Neural cell (in vitro differentiated cells): Measurements from ENCODE around the gene CYB5R2. TPM values are rescaled to one million over a fixed set of nuclear protein-coding genes. Genes with fewer than 3 reads are reported as not detected.

Experiments
- H2AFZ ChIP-seq: fragments of 200-600, 300-800 bp; sonication (generic), shearing (Covaris generic); 2 replicates; pipeline ENCODE4 v1.6.0; 2014; ENCODE audit warnings: low read depth, mild to moderate bottlenecking, antibody characterized with exemption, low read length, moderate library complexity
- H3F3A ChIP-seq: fragments of 200-600 bp; shearing (Covaris generic); 2 replicates; pipeline ENCODE4 v1.6.1; 2016; ENCODE audit warnings: mild to moderate bottlenecking, moderate library complexity, mixed read lengths, antibody characterized with exemption, low read length; ENCODE audit not compliant: insufficient read depth, poor library complexity, severe bottlenecking
- H3K27ac ChIP-seq: fragments of 200-600, 300-800 bp; sonication (generic), shearing (Covaris generic); 2 replicates; pipeline ENCODE4 v1.5.1; 2014; ENCODE audit warnings: mild to moderate bottlenecking, low read length, moderate library complexity
- H3K27me3 ChIP-seq: fragments of 300-800, 200-600 bp; sonication (generic), shearing (Covaris generic); 2 replicates; pipeline ENCODE4 v1.6.0; 2014; ENCODE audit warnings: mild to moderate bottlenecking, low read depth, low read length, moderate library complexity; ENCODE audit not compliant: insufficient read depth
- H3K36me3 ChIP-seq: fragments of 300-800, 200-600 bp; sonication (generic), shearing (Covaris generic); 2 replicates; pipeline ENCODE4 v1.5.1; 2014; ENCODE audit warnings: mild to moderate bottlenecking, antibody characterized with exemption, low read length, moderate library complexity; ENCODE audit not compliant: insufficient read depth
- H3K4me2 ChIP-seq: fragments of 300-800, 200-600 bp; sonication (generic), shearing (Covaris generic); 2 replicates; pipeline ENCODE4 v1.6.0; 2014; ENCODE audit warnings: mild to moderate bottlenecking, low read length
- H3K4me3 ChIP-seq: fragments of 300-800, 200-600 bp; sonication (generic), shearing (Covaris generic); 2 replicates; pipeline ENCODE4 v1.5.1; 2014; ENCODE audit warnings: mild to moderate bottlenecking, low read length, moderate library complexity
- H3K79me2 ChIP-seq: fragments of 200-600 bp; shearing (Covaris generic); replicated peaks from 2 replicates; pipeline ENCODE4 v1.6.0; 2014; ENCODE audit warnings: mild to moderate bottlenecking, low read length, moderate library complexity; ENCODE audit not compliant: insufficient read depth
- H3K9ac ChIP-seq: fragments of 300-800, 200-600 bp; sonication (generic), shearing (Covaris generic); 2 replicates; pipeline ENCODE4 v1.6.1; 2016; ENCODE audit warnings: mild to moderate bottlenecking, low read length, mixed read lengths
- H3K9me2 ChIP-seq: fragments of 200-600 bp; shearing (Covaris generic); 2 replicates; pipeline ENCODE4 v1.6.1; 2016; ENCODE audit warnings: mild to moderate bottlenecking, low read length, mixed read lengths; ENCODE audit not compliant: insufficient read depth
- H3K9me3 ChIP-seq: fragments of 200-600, 300-800 bp; sonication (generic), shearing (Covaris generic); 2 replicates; pipeline ENCODE4 v1.6.1; 2016; ENCODE audit warnings: mild to moderate bottlenecking, mixed run types, low read length, moderate library complexity, mixed read lengths
- H4K20me1 ChIP-seq: fragments of 200-600 bp; shearing (Covaris generic); 2 replicates; pipeline ENCODE4 v1.6.1; 2016; ENCODE audit warnings: mild to moderate bottlenecking, mixed run types; ENCODE audit not compliant: insufficient read depth
- EP300 ChIP-seq: fragments of 450-650 bp; conservative IDR thresholded peaks from 2 replicates; pipeline ENCODE4 v1.6.1; 2014; ENCODE audit warnings: antibody characterized with exemption, mild to moderate bottlenecking, moderate library complexity; ENCODE audit not compliant: poor library complexity, severe bottlenecking
- EZH2 ChIP-seq: fragments of 200-600, 300-800 bp; shearing (Covaris generic), sonication (generic); IDR thresholded peaks from 2 replicates; pipeline ENCODE4 v1.6.1; 2014; ENCODE audit warnings: antibody characterized with exemption, low read length, borderline replicate concordance, mild to moderate bottlenecking; ENCODE audit not compliant: insufficient read depth, poor library complexity, severe bottlenecking
- MXI1 ChIP-seq: fragments of 450-650 bp; conservative IDR thresholded peaks from 2 replicates; pipeline ENCODE4 v1.6.1; 2014; ENCODE audit warnings: antibody characterized with exemption, mild to moderate bottlenecking; ENCODE audit not compliant: poor library complexity, severe bottlenecking
- POLR2AphosphoS5 ChIP-seq: IDR thresholded peaks from 2 replicates; pipeline ENCODE4 v1.6.1; 2012
- RAD21 ChIP-seq: fragments of 450-650 bp; conservative IDR thresholded peaks from 2 replicates; pipeline ENCODE4 v1.6.1; 2014; ENCODE audit warnings: antibody characterized with exemption, mild to moderate bottlenecking, moderate library complexity
- SMC3 ChIP-seq: fragments of 450-650 bp; conservative IDR thresholded peaks from 2 replicates; pipeline ENCODE4 v1.6.1; 2014; ENCODE audit warnings: antibody characterized with exemption, mild to moderate bottlenecking, moderate library complexity; ENCODE audit not compliant: poor library complexity
- TAF1 ChIP-seq: IDR thresholded peaks from 2 replicates; pipeline ENCODE4 v1.6.1; 2012; ENCODE audit warnings: low read depth
- polyA plus RNA-seq: library from polyadenylated mRNA; depleted of rRNA; stranded (reverse); fragments of >200 nt; gene quantifications from 2 replicates; pipeline ENCODE4 v1.2.3, GENCODE V29; 2014
- TF ChIP-seq, protein P1 (sequence below): IDR thresholded peaks from 2 replicates; pipeline ENCODE4 v1.6.1; 2012; ENCODE audit warnings: borderline replicate concordance
- TF ChIP-seq, protein P2 (sequence below): fragments of 450-650 bp; IDR thresholded peaks from 2 replicates; pipeline ENCODE4 v1.5.1; 2014; ENCODE audit warnings: antibody characterized with exemption, mild to moderate bottlenecking, moderate library complexity; ENCODE audit not compliant: poor library complexity, severe bottlenecking

CYB5R2 gene
- polyA plus RNA-seq, 1 donor from 2014 or later: not detected

DNA sequence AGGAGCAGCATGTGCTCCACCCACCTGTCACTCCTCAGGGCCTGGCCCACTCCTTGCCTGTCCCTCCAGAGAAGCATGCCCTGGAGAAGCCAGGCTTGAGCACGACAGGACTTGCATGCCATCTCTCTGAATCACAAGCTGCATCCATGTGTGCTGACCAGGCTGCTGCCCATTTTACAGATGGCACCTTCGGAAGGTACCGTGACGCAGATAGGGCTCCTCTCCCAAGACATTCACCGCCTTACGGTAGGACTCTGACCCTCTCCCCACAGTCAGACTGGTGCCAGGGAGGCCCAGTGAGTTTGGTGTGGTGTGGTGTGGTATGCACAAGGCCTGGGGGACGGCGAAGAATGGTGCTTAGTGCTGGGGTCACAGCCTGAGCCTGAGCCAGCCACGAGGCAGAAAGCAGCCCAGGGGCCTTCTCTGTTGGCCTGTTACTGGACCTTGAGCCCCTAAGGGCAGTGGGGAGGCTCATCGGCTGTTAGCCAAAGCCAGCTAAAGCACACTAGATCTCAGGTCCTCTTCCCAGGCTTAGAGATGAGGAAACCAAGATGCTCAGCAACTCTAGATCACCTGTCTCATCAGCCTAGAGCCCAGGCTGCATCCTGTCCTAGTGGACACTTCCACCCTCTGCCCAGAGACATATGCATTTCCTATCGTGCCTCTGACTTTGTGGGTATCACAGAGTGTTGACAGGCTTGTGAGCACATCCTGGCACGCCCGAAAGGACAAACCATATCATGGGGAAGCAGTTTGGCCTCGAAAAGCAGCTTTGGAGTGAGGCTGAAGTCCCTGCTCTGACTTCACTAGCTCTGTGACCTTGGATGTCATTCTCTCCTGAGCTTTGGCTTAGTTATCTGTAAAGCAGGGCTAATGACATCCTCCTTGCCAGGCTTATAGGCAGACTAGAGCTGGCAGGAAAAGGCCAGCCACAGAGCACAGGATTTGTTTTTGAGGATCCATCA, 17.8 kb downstream of the CYB5R2 start:
- no peaks in the 10 kb centered on the region for H3K9me3 ChIP-seq
- no peak overlapping the region for H2AFZ ChIP-seq
- no peak overlapping the region for H3K27ac ChIP-seq
- H4K20me1 ChIP-seq: no peaks in the 10 kb centered on the region
- no peak overlapping the region for H3K4me3 ChIP-seq
- no peaks in the 10 kb centered on the region for H3K27me3 ChIP-seq
- H3K79me2 ChIP-seq: no peaks in the 10 kb centered on the region
- H3K36me3 ChIP-seq: no peaks in the 10 kb centered on the region
- no peaks in the 10 kb centered on the region for H3K9me2 ChIP-seq
- H3F3A ChIP-seq: no peaks in the 10 kb centered on the region
- H3K4me2 ChIP-seq: no peak overlapping the region
- TF ChIP-seq, protein P1, sequence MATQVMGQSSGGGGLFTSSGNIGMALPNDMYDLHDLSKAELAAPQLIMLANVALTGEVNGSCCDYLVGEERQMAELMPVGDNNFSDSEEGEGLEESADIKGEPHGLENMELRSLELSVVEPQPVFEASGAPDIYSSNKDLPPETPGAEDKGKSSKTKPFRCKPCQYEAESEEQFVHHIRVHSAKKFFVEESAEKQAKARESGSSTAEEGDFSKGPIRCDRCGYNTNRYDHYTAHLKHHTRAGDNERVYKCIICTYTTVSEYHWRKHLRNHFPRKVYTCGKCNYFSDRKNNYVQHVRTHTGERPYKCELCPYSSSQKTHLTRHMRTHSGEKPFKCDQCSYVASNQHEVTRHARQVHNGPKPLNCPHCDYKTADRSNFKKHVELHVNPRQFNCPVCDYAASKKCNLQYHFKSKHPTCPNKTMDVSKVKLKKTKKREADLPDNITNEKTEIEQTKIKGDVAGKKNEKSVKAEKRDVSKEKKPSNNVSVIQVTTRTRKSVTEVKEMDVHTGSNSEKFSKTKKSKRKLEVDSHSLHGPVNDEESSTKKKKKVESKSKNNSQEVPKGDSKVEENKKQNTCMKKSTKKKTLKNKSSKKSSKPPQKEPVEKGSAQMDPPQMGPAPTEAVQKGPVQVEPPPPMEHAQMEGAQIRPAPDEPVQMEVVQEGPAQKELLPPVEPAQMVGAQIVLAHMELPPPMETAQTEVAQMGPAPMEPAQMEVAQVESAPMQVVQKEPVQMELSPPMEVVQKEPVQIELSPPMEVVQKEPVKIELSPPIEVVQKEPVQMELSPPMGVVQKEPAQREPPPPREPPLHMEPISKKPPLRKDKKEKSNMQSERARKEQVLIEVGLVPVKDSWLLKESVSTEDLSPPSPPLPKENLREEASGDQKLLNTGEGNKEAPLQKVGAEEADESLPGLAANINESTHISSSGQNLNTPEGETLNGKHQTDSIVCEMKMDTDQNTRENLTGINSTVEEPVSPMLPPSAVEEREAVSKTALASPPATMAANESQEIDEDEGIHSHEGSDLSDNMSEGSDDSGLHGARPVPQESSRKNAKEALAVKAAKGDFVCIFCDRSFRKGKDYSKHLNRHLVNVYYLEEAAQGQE: no peak
- TF ChIP-seq MXI1: no peak
- TF ChIP-seq EP300: no peak
- TF ChIP-seq EZH2: no peak
- TF ChIP-seq, protein P2, sequence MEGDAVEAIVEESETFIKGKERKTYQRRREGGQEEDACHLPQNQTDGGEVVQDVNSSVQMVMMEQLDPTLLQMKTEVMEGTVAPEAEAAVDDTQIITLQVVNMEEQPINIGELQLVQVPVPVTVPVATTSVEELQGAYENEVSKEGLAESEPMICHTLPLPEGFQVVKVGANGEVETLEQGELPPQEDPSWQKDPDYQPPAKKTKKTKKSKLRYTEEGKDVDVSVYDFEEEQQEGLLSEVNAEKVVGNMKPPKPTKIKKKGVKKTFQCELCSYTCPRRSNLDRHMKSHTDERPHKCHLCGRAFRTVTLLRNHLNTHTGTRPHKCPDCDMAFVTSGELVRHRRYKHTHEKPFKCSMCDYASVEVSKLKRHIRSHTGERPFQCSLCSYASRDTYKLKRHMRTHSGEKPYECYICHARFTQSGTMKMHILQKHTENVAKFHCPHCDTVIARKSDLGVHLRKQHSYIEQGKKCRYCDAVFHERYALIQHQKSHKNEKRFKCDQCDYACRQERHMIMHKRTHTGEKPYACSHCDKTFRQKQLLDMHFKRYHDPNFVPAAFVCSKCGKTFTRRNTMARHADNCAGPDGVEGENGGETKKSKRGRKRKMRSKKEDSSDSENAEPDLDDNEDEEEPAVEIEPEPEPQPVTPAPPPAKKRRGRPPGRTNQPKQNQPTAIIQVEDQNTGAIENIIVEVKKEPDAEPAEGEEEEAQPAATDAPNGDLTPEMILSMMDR: no peak
- no peak for TF ChIP-seq RAD21
- no peak for TF ChIP-seq POLR2AphosphoS5
- no peak for TF ChIP-seq SMC3
- TF ChIP-seq TAF1: no peak
- no peak overlapping the region for H3K9ac ChIP-seq

DNA sequence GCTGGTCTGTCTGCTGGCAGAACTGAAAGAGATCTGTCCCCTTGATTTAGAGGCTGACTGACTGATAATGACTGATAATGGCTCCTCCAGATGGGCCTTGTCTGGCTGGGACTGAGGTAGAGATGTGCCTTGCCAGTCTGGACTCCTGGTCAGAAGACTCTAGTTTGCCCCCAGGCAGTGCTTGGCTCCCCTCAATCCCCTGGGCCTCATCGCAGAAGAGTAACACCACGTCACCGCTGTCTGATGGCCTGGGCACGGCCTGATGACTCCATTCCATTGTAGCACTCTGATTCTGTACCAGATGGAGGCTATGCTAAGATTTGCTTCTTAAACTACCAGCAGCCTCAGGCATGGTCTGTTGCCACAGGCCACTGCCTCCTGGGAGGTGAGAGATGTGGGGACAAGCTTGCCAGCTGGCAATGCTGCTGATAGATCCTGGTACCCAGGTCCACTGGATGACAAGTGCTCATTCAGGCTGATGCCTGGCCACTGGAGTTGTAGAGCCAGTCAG, 19.1 kb downstream of the CYB5R2 start:
- no peak overlapping the region for H3K27ac ChIP-seq
- no peak overlapping the region for H3K9ac ChIP-seq
- H3K4me2 ChIP-seq: no peak overlapping the region
- H4K20me1 ChIP-seq: no peaks in the 10 kb centered on the region
- H3K79me2 ChIP-seq: no peaks in the 10 kb centered on the region
- no peak overlapping the region for H3K4me3 ChIP-seq
- no peaks in the 10 kb centered on the region for H3K9me3 ChIP-seq
- H3K9me2 ChIP-seq: no peaks in the 10 kb centered on the region
- no peaks in the 10 kb centered on the region for H3K36me3 ChIP-seq
- H3K27me3 ChIP-seq: no peaks in the 10 kb centered on the region
- H3F3A ChIP-seq: no peaks in the 10 kb centered on the region
- TF ChIP-seq, protein P2: no peak
- TF ChIP-seq RAD21 (no peak), EP300 (no peak), MXI1 (no peak), EZH2 (no peak), POLR2AphosphoS5 (no peak), TAF1 (no peak), SMC3 (no peak)
- TF ChIP-seq, protein P1: no peak
- no peak overlapping the region for H2AFZ ChIP-seq
